IMR-90 (cell line): ENCODE results near the gene PSMD4.

ENCODE experiments used
- BHLHE40 ChIP-seq: fragments of 150-350 bp; IDR thresholded peaks from 2 replicates; pipeline ENCODE4 v1.6.1; 2016; ENCODE audit warnings: mild to moderate bottlenecking, low read depth, low read length
- FOS ChIP-seq: fragments of 150-350 bp; IDR thresholded peaks from 2 replicates; pipeline ENCODE4 v1.6.1; 2016; ENCODE audit warnings: low read depth, low read length
- MAFK ChIP-seq: IDR thresholded peaks from 2 replicates; pipeline ENCODE4 v1.6.1; 2012; ENCODE audit warnings: low read depth, low read length, improper control_type of control experiment
- MAZ ChIP-seq: IDR thresholded peaks from 2 replicates; pipeline ENCODE4 v1.6.1; 2012; ENCODE audit warnings: low read depth, mild to moderate bottlenecking, low read length, improper control_type of control experiment, moderate library complexity, borderline replicate concordance
- MXI1 ChIP-seq: IDR thresholded peaks from 2 replicates; pipeline ENCODE4 v1.6.1; 2012; ENCODE audit warnings: low read depth, mild to moderate bottlenecking, low read length, moderate library complexity, borderline replicate concordance
- POLR2A ChIP-seq: IDR thresholded peaks from 2 replicates; pipeline ENCODE4 v1.6.1; 2012; ENCODE audit warnings: mild to moderate bottlenecking, low read depth, low read length
- RAD21 ChIP-seq: IDR thresholded peaks from 2 replicates; pipeline ENCODE4 v1.6.1; 2012; ENCODE audit warnings: low read length, improper control_type of control experiment
- TF ChIP-seq, protein P1 (sequence below): conservative IDR thresholded peaks from 2 replicates; pipeline ENCODE4 v1.5.1; 2012; ENCODE audit warnings: mild to moderate bottlenecking, low read depth, low read length, improper control_type of control experiment

DNA sequence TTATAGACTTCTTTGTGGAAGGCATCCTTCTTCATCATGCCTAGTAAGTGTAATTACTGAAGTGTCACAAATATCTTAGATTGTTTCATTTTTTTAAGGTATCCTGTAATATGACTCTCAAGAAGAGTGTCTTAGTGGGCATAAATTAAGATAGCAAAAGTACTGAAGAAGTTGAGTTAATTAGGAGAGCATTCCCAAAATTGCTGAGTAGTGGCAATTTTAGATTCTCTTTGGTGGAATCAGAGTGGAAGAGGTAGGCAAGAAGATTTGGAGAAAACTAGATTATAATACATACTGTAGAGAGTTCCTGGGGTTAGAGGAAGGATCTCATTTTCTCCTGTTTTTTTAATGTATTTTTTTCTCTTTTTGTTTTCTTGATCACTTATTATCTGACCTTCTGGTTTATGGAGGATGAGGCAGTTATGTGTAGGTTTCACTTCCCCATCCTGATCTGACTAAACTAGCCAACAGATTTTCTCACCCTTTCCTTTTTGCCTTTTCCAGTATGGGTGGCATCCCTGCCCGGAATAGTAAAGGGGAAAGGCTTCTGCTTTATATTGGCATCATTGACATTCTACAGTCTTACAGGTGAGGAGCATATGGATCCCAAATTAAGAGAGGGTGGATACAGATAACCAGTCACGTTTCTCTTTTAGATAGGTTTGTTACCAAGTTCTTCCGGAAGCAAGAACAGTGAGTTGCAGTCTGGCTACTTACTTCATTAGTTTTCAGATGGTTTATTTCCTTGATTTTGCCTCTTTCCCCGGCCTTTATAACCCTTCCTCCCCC lies 16.7 kb upstream of the PSMD4 start:
- TF ChIP-seq, protein P1, sequence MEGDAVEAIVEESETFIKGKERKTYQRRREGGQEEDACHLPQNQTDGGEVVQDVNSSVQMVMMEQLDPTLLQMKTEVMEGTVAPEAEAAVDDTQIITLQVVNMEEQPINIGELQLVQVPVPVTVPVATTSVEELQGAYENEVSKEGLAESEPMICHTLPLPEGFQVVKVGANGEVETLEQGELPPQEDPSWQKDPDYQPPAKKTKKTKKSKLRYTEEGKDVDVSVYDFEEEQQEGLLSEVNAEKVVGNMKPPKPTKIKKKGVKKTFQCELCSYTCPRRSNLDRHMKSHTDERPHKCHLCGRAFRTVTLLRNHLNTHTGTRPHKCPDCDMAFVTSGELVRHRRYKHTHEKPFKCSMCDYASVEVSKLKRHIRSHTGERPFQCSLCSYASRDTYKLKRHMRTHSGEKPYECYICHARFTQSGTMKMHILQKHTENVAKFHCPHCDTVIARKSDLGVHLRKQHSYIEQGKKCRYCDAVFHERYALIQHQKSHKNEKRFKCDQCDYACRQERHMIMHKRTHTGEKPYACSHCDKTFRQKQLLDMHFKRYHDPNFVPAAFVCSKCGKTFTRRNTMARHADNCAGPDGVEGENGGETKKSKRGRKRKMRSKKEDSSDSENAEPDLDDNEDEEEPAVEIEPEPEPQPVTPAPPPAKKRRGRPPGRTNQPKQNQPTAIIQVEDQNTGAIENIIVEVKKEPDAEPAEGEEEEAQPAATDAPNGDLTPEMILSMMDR = no peak
- no peak for TF ChIP-seq POLR2A
- no peak for TF ChIP-seq MXI1
- no peak for TF ChIP-seq RAD21
- no peak for TF ChIP-seq MAZ
- peak; percentile 84 for TF ChIP-seq MAFK
- TF ChIP-seq BHLHE40 = no peak
- no peak for TF ChIP-seq FOS
